ENCODE measurements around the gene GINS2. TPM values are rescaled to one million over a fixed set of nuclear protein-coding genes. Genes with fewer than 3 reads are reported as not detected.

The GINS2 gene
- total RNA-seq, 1 donor from 2014 or later: 39.9 TPM

- Mint-ChIP-seq H3K36me3 (peaks cover 9% of the 10 kb centered on the region), H3K27ac (no peak overlapping the region), H3K4me3 (no peak overlapping the region), H3K27me3 (no peaks in the 10 kb centered on the region), H3K4me1 (ENCODE audit: unreplicated experiment) (peaks cover 29% of the 10 kb centered on the region), H3K9me3 (no peaks in the 10 kb centered on the region)
- no peak for TF ChIP-seq CTCF (conservative IDR thresholded peaks at IDR 0.05)
- no peak for DNase-seq (ENCODE audit: extremely low spot score, unreplicated experiment)
Observed at GRCh38 chr16:85627526-85628264, 61.1 kb downstream of the GINS2 start.

- peaks cover 9% of the 10 kb centered on the region for H3K36me3 Mint-ChIP-seq
- no peak overlapping the region for H3K4me3 Mint-ChIP-seq
- H3K9me3 Mint-ChIP-seq: no peaks in the 10 kb centered on the region
- no peak for TF ChIP-seq CTCF (conservative IDR thresholded peaks at IDR 0.05)
- DNase-seq (ENCODE audit: extremely low spot score, unreplicated experiment): no peak
- H3K4me1 Mint-ChIP-seq (ENCODE audit: unreplicated experiment): peaks cover 35% of the 10 kb centered on the region
- H3K27me3 Mint-ChIP-seq: no peaks in the 10 kb centered on the region
- H3K27ac Mint-ChIP-seq: no peak overlapping the region
Observed at GRCh38 chr16:85627089-85627488, 61.7 kb downstream of the GINS2 start.

Other genes starting within 250 kb of the GINS2 start
- 101 and 112 TPM in 2 replicates for gene GSE1, start 75.6 kb downstream of the GINS2 start, total RNA-seq (ENCODE audit: low replicate concordance)
- gene C16orf74, start 62.1 kb upstream of the GINS2 start, total RNA-seq (ENCODE audit: low replicate concordance): 3.1 and 4.9 TPM in 2 replicates
- gene EMC8, start 110.6 kb upstream of the GINS2 start, total RNA-seq (ENCODE audit: low replicate concordance): 34.8 and 41.4 TPM in 2 replicates
- 524 and 674 TPM in 2 replicates for gene COX4I1, start 110.7 kb upstream of the GINS2 start, total RNA-seq (ENCODE audit: low replicate concordance)
- gene IRF8, start 210.2 kb upstream of the GINS2 start, total RNA-seq (ENCODE audit: low replicate concordance): 12.6 and 21.0 TPM in 2 replicates